Measurements from ENCODE around the gene STUM. TPM values are rescaled to one million over a fixed set of nuclear protein-coding genes. Genes with fewer than 3 reads are reported as not detected.

STUM gene
- total RNA-seq, 1 experiment from 2014 or later: 0.11 TPM

- no peak overlapping the region for H3K4me3 Mint-ChIP-seq
- no peak overlapping the region for H4K5ac ChIP-seq (ENCODE audit: insufficient read length, low read depth, low read length)
- peaks cover 3% of the 10 kb centered on the region for H3K27me3 Mint-ChIP-seq (ENCODE audit: low read depth)
- DNase-seq: no peak
- no peak overlapping the region for H4K8ac ChIP-seq (replicated peaks; ENCODE audit: insufficient read length, low read depth, low read length)
- no peaks in the 10 kb centered on the region for H3K23me2 ChIP-seq (ENCODE audit: insufficient read length, low read depth, low read length, poor library complexity, severe bottlenecking)
- H2BK12ac ChIP-seq (ENCODE audit: insufficient read length, low read depth, low read length): no peak overlapping the region
- H3T11ph ChIP-seq (ENCODE audit: low read length): no peak overlapping the region
- no peaks in the 10 kb centered on the region for H3K9me3 ChIP-seq (ENCODE audit: control insufficient read depth, low read depth, low read length)
- no peak for TF ChIP-seq CTCF (conservative IDR thresholded peaks at IDR 0.05)
- no peaks in the 10 kb centered on the region; the same call in 1 of the 2 replicates for H3K4me1 ChIP-seq (ENCODE audit: insufficient read depth, low read length)
- H3K79me2 ChIP-seq (ENCODE audit: insufficient read depth, low read length): no peaks in the 10 kb centered on the region
- peaks cover 21 to 35% of the 10 kb centered on the region in 2 experiments for H3K4me1 Mint-ChIP-seq
- H3K79me1 ChIP-seq (ENCODE audit: insufficient read depth, low read depth, low read length, poor library complexity, severe bottlenecking): no peaks in the 10 kb centered on the region
- no peaks in the 10 kb centered on the region for H3K27me3 ChIP-seq (ENCODE audit: insufficient read depth, low read length)
- no peak overlapping the region for H3K18ac ChIP-seq (ENCODE audit: insufficient read length, low read depth, low read length)
- no peak overlapping the region for H3K56ac ChIP-seq (ENCODE audit: insufficient read length, low read depth, low read length)
- H2BK5ac ChIP-seq (ENCODE audit: insufficient read length, low read length): no peak overlapping the region
- H3K9me3 Mint-ChIP-seq: peaks cover 0 to 3% of the 10 kb centered on the region in 2 experiments; a peak in 1 of 5 replicates
- H3K4ac ChIP-seq (ENCODE audit: low read depth, low read length): no peak overlapping the region
- no peak overlapping the region for H2BK15ac ChIP-seq (ENCODE audit: low read depth, low read length)
- H4K20me1 ChIP-seq (ENCODE audit: control insufficient read depth, insufficient read depth, insufficient read length): no peaks in the 10 kb centered on the region
- no peaks in the 10 kb centered on the region for H3K36me3 Mint-ChIP-seq (ENCODE audit: insufficient read depth in 1 of 3, low read depth in 3 of 3)
- no CpG with 5 or more reads among the region's 9 CpGs for WGBS (ENCODE audit: extremely low coverage, insufficient read length, low lambda C conversion rate)
- no peak overlapping the region for H2BK20ac ChIP-seq (ENCODE audit: low read depth, low read length, poor library complexity, severe bottlenecking)
- H3K14ac ChIP-seq (ENCODE audit: insufficient read depth, low read length): no peak overlapping the region
- no peak overlapping the region for H2AK5ac ChIP-seq (ENCODE audit: insufficient read length, low read length)
- H3K23ac ChIP-seq (ENCODE audit: insufficient read length, low read depth, low read length): no peak overlapping the region
- H3K27ac ChIP-seq (ENCODE audit: insufficient read length, low read depth, low read length): no peak overlapping the region
- no peak overlapping the region for H4K91ac ChIP-seq (ENCODE audit: insufficient read length, low read depth, low read length)
- no peak overlapping the region for H2AFZ ChIP-seq (ENCODE audit: low read length)
- no peak overlapping the region for H3K4me2 ChIP-seq (ENCODE audit: insufficient read depth, insufficient read length, low read length)
- no peak overlapping the region for H3K9ac ChIP-seq (ENCODE audit: extremely low read depth, insufficient read length, low read length)
- no peak overlapping the region for H2BK120ac ChIP-seq (ENCODE audit: low read depth, low read length, poor library complexity, severe bottlenecking)
- no peak overlapping the region for H3K27ac Mint-ChIP-seq
Observed at GRCh38 chr1:226601456-226601855, 52.9 kb downstream of the STUM start.

All from H9 (cell line).